Left forelimb (tissue), 1 donor: ENCODE data around the gene CHD1L.
"Not testable (repeated sequence)": the region's sequence is repeated elsewhere in the genome, so short reads cannot be mapped to it uniquely, and the experiment has no call there.

Experiments used
- DNase-seq: peaks from one replicate; pipeline ENCODE4 v3.0.0-alpha.2; 2018; ENCODE audit warnings: low spot score

The CHD1L gene

DNA sequence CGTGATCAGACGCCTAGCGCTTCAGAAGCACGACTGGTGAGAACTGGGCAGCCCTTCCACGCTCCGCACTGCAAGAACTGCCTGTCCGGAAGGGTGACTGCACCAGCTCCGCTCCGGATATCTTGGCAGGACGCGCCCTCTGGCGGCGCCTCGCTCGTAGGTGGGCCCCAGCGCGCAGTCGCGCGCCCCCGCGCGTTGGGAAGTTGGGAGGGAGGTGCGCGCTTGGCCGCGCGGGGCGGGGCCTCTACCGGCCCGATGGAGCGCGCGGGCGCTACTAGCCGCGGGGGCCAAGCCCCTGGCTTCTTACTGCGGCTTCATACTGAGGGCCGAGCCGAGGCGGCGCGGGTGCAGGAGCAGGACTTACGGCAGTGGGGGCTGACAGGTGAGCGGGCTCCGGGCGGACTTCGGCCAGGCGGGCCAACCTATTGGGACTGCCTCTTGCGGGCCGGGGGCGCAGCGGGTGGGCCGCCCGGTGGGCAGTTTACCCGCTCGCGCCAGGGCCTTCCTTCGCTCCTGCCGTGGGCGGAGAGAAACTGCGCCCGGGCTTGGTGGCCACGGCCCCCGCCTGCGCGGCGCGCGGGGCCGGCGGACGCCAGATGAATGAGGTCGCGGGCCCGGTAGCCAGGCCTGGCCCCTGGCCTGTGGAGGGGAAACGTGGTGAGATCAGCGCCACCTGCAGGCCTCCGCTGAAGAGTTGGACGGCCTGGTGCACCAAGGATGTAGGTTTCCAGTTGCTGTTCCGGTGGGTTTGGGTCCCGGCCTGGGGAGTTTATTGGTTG is at the start of gene CHD1L:
Gene CHD1L (plus strand): TSS at position 236 of the 779 bp plus-strand sequence. CDS start 20 bp downstream, at position 256.
- DNase-seq: peak; percentile 95

DNA sequence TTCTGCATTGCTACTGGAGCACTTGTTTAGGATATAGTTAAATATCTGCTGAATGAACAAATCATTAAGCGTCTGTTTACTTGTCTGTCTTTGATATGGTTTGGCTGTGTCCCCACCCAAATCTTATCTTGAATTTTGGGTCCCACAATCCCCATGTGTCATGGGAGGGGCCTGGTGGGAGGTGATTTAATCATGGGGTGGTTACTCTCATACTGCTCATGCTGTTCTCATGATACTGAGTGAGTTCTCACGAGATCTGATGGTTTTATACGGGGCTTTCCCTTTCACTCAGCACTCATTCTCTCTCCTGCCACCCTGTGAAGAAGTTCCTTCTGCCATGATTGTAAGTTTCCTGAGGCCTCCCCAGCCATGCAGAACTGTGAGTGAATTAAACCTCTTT is 45.2 kb upstream of the CHD1L start:
- DNase-seq: not testable (repeated sequence)

DNA sequence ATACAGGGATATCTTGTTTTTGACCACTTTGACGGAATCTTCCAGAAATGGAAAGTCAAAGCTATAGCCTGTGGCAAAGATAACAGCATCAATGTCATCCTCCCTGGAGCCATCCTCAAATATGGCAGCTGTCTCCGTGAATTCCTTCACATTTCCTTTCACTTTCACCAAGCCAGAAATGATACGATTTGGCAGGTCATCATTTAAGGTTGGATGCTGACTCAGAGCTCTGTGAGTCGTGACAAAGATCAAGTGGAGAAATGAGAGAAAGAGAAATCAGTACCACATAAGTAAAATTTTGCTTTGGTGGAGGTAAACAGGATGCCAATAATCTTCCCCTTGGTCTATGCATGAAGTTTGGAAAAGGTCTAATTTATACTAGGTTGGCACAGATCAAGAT is 41.2 kb upstream of the CHD1L start:
- no peak for DNase-seq

DNA sequence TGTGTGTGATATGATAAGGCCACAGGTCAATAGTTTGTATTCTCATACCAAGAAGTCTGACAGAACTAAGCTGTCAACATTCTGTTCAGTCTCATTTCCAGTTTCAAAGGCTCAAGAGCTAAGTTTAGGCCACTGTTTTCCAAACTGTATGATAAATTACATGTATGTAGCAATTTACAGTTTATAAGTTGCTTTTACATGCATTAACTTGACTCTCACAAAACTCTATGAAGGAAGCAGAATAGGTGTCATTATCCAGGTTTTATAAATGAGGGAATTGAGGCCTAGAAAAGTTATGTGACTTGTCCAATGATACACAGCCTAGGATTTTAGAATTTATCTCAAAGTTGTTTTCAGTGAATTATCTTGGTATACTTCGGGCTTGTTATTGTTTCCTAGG is 40.7 kb upstream of the CHD1L start:
- no peak for DNase-seq

DNA sequence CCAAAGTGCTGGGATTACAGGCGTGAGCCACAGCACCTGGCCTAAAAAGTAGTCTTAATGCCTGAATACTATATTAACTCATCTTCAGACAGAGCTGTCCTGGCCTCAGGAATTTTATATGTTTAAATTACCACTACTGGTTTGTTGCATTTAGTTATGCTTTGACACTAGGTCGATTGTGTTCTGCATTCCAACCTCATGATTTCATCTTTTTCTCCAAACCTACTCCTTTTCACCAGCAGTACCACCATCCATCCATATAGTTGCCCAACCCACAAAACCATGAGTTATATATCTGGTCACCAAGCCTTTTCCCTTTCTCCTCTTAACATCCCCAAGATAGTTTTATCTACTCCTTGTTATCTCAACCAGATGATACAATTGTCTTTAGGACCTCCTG is 39.9 kb upstream of the CHD1L start:
- DNase-seq: no peak

DNA sequence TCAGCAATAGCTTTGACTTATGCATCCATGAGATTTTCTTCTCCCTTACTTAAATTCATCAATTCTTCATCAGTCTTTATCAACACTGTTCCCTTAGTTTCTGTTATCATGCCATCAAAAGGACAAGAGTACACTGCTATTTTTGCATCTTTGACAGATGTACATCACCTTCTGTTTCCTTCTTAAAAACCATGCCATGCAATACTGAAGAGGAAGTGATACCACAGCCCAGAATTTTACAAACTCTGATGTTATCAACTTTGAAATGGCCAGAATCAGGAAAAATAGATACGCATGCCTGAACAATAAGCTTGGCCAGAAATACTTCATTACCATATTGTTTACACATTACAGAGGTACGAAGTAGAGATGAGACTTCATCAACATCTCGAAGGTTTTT is 38.4 kb upstream of the CHD1L start:
- DNase-seq: no peak

DNA sequence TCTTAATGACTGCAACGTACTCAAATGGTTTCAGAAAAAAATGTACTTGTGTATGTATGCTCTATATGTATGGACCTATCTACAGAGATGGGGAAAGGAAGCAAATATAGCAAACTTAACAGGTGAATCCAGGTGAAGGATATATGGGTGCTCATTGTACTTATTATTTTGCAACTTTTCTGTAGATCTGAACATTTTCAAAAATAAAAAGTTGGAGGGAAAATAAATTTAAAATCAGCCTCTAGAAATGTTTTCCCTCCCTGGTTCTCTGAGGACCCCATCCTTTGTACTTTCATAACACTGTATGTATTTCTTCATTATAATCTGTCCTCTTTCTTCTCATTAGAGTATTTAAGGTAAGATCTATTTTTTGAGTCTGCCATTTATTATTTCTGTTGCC is 35.3 kb upstream of the CHD1L start:
- no peak for DNase-seq

DNA sequence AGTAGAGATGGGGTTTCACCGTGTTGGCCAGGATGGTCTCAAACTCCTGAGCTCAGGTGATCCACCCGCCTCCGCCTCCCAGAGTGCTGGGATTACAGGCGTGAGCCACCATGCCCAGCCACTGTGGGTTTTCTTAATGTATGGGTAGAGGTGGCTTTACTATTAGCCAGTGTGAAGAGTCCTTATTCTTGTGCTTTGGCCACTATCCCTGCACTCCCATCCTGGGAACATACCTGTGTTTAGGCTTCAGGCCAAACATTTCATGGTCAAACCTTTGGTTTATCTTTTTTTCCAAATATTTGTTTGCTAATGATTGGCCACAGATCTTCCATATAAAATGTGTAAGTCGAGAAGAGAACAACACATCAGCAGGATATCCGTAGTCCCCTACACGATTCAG is 33.9 kb upstream of the CHD1L start:
- no peak for DNase-seq

DNA sequence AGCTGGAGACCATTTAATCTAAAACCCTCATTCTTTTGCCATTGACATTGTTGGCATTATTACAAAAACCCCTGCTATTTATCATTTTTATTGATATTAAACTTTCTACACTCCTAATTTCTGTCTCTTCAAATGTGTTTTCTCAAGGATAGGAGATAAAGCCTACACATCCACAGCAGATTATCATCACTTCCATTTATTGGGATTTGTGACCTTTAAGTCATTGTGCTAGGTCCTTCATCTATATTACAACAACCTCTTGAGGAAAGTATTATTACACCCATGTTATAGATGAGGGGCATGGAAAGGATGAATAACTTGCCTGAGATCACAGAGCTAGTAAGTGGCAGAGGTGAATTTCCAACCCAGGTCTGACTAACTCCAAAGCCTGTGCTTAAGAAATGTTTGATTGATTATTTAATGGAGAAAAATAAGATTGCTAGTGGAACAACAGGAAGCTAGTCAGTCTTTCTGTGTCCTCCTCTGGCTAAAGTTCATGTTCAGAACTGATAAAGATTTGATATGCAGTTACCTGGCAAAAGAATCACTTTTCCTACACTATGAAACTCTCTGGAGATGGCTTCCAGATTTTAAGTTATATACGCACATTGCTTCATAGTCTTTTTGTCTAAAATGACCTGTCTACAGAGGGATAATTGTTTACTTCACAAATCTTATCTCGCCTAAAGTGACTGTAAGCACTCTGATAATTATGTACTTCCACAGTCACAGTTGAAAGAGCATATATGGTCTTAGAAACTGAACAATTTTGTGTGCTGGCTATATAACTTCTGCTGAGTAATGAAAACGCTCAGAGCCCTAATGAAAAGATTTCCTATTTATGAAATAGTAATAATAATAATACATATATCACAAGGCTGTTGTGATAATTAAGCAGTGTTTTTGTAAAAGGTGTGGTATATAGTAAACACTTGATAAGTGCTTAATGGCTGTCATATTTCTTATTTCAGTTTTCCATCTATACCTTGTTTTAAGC is 32.4 kb upstream of the CHD1L start:
- no peak for DNase-seq

DNA sequence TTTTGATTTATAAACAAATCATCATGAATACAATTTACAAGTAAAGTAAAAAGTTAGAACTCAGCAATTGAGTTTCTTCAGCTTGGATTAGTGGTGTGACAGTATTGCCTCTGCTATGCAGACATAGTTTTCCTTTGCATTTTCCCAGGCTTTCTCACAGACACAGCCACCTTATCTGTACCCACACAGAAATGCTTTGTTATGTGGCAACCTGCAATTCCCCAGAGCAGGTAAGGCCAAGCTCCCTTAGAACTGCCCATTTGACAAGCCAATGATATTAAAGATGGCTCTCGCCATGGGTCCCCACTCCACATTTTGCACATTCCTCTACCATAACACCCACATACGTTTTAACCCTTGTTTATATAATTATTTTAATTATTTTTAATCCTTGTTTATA is 31.5 kb upstream of the CHD1L start:
- no peak for DNase-seq

DNA sequence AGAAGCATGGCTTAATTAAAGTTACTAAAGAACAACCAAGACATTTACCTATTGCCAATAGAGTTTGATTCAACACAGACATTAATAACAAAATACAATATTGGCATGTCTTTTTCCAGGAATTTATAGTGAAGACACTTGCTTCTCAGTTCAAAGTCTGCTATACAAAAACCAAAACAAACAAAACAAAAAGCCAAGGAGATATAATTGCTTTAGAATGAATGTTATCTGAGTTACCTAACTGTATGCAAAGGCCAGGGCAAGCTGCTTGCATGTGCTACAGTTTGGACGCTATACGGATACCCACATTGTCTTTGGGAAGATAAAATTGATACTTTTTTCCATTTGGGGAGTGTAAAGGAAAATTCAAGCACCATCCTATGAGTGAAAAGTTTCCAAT is 30.9 kb upstream of the CHD1L start:
- DNase-seq: no peak

DNA sequence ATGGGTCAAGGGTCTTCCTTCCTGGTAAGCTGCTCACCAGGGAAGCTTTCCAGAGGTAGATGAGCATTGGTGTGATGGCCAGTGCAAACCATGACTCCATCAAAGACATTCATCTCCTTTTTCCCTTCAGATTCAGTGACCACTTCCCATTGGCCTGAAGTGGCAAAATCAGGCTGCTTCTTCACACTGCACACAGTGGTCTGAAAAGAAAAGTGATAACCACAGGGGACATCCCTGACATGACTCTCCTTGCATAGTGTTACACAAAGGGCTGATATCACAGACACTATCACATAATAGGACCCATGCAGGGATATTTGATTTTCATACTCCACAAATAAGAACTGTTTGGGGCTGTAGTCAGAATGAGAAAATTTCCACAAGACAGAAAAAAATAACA is 29.2 kb upstream of the CHD1L start:
- DNase-seq: no peak

DNA sequence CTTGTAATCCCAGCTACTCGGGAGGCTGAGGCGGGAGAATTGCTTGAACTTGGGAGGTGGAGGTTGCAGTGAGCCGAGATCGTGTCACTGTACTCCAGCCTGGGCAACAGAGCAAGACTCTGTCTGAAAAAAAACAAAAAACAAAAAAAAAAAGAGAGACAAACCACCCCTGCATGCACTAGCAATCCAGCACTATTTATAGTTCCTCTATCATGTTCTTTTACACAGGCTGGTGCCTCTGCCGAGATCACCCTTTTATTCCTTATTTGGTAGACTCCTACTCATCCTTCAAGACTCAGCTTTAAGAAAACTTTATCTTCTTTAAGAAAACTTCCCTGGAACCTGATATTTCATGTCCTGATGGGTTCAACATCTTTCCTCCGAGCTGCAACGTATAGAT is 28.2 kb upstream of the CHD1L start:
- no peak for DNase-seq

DNA sequence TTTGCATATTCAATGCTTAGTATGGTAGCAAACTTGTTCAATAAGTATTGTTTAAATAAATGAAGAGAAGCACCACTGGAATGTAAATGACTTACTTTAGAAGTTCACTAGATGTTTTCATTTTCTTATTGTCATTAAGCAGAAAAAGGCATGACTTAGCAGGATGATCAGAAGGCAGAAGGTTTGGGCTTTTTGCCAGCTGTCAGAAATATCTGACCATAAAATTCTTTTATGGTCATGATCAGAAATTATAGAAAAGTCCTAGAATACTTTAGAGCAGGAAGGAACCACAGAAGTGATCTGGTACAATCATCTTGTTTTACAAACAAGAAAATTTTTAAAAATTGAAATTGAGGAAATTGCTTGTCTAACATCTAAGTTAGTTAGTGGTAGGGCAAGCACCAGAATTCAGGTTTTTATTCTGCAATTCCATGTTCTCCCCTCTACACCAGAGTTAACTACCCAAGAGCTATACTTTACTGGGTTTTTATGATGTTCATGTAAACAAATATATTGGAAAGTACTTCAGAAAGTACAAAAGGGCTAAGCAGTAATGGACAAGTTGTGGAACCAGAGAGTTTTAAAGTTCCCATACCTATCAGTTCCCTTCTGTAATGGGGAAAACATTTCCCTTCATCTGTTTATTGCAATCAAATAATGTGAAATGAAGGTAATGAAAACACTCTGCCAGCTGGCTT is 27.5 kb upstream of the CHD1L start:
- no peak for DNase-seq

DNA sequence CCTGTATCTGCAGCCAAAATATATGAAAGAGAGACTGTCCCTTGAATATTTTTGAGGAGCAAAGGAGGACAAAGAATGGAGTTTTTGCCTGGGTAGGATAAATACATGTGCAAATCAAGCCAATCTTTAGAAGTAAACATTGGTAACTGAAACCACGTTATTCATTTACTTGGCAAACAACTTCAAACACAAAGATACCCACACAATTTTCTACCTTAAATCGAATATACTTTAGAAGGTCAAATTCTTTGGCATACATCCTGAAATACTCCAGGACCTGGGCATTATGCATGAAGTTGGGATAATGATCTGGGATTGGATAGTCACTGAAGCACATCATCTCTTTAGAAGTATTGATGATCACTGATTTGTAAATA is 27.0 kb upstream of the CHD1L start:
- DNase-seq: no peak

DNA sequence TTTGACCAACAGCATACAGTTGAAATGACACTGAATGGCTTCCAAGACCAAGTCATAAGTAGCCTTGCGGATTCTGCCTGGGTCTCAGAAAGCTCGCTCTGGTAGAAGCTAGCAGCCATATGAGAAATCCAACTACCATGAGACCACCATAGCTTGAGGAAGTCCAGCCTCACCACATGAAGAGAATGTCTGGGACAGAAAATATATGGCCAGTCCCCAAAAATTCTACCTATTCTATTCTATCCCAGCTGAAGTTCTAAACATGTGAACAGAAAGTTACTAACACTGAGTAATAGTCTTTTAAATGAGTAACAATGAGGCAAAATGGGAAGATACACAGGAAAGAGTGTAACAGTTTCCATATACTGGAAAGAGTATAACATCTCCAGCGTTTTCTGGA is 26.4 kb upstream of the CHD1L start:
- no peak for DNase-seq

DNA sequence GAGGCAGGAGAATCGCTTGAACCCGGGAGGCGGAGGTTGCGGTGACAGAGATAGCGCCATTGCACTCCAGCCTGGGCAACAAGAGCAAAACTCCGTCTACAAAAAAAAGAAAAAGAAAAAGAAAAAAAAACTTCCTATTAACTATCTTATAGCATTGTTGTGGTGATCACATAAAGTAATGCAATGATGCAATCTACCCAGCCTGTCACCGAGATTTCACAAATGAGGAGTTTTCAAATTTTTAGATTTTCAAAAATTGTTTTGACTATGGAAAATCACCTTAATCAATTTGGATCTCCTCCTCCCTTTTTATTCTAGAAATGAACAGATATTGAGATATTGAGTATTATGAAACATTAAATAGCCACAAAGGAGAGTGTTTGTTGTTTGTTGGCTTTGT is 25.3 kb upstream of the CHD1L start:
- no peak for DNase-seq

DNA sequence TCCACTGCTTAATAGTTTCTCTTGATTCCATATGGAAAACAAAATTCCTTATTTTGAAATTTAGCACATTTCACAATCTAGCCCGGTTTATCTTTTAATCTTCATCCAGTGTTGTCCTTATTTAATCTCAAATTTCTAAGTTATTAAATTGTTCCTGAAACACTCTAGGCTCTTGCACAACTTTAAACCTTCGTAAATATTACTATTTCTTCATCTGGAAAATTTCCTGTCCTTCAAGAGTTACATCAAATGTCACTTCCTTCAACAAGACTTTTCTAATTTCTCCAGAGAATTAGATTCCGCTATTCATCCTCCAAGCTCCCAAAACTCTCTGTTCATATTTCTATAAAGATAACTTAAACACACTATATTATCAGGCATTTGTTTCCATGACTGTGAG is 23.9 kb upstream of the CHD1L start:
- no peak for DNase-seq

DNA sequence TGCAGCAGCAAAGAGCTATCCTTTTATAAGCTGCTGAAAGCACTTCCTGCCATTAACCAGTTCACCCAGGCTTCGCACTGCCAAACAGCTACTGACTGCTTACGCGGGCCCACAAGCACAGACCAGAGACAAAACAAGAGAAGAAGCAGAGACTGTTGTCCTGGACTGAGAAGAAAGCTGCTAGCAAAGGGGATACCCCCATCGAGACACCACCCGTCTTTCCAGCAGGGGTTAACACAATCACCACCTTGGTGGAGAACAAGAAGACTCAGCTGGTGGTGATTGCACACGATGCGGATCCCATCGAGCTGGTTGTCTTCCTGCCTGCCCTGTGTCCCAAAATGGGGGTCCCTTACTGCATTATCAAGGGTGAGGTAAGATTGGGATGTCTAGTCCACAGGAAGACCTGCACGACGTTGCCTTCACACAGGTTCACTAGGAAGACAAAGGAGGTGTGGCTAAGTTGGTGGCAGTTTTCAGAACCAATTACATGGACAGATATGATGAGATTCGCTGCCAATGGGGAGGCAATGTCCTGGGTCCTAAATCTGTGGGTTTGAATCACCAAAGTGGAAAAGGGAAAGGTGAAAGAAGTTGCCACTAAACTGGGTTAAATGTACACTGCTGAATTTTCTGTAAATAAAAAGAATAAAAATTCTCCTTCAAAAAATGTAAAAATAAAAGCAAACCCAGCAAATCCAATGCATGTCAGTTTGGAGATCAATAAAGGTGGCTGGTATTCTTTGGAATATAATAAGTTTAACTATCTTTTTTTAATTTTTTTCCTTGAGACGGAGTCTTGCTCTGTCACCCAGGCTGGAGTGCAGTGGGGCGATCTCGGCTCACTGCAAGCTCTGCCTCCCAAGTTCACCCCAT is 18.5 kb upstream of the CHD1L start:
- no peak for DNase-seq

DNA sequence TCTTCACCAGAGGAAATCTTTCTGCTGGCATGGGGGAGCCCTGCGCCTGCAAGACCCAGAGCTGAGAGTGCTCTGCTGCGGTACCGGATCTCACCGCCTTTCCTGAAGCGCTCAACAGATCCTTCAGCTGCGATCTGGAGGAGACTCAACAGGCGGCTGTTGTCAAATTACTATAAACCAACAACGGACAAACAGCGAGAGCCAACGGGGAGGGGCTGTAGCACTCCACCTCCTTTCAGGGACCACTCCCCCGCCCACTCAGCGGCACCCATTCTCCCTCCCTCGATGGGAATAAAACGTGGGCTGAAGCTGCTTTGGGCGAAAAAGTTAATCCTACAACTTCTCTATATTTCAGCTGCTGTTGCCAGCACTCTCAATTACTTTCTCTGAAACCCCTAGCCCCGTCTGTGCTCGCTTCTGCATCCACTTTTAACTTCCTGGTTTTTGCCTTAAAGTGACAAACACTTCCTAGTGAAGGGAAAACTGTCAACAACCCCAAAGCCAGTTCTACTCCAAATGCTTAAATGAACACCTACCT is 17.2 kb upstream of the CHD1L start, which contains the start of gene FMO5:
Gene FMO5 (minus strand): TSS at position 147 of the 538 bp plus-strand sequence. CDS start 310 bp downstream, outside the sequence.
- peak; percentile 80 for DNase-seq

DNA sequence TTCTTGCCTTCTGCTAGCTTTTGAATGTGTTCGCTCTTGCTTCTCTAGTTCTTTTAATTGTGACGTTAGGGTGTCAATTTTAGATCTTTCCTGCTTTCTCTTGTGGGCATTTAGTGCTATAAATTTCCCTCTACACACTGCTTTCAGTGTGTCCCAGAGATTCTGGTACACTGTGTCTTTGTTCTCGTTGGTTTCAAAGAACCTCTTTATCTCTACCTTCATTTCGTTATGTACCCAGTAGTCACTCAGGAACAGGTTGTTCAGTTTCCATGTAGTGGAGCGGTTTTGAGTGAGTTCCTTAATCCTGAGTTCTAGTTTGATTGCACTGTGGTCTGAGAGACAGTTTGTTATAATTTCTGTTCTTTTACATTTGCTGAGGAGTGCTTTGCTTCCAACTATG is 11.5 kb upstream of the CHD1L start:
- not testable (repeated sequence) for DNase-seq
